ENCODE measurements around the gene TMEM212.

DNA sequence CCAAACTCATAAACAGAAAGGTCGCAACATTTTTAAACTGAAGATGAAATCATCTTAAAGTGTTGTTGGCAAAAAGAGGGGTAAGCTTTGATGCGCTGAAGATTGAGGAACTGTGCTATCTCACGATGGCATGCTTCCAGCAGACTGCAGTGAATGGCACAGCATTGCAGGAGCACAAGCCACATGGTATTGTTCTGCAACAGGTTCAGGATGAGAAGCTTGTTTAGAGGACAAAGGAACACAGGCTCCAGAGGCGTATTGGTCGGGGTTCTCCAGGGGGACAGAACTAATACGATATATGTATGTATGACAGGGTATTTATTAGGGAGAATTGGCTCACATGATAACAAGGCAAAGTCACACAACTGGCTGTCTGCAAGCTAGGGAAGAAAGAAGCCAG is 19.0 kb upstream of the TMEM212 start:
- TF ChIP-seq, protein P1, sequence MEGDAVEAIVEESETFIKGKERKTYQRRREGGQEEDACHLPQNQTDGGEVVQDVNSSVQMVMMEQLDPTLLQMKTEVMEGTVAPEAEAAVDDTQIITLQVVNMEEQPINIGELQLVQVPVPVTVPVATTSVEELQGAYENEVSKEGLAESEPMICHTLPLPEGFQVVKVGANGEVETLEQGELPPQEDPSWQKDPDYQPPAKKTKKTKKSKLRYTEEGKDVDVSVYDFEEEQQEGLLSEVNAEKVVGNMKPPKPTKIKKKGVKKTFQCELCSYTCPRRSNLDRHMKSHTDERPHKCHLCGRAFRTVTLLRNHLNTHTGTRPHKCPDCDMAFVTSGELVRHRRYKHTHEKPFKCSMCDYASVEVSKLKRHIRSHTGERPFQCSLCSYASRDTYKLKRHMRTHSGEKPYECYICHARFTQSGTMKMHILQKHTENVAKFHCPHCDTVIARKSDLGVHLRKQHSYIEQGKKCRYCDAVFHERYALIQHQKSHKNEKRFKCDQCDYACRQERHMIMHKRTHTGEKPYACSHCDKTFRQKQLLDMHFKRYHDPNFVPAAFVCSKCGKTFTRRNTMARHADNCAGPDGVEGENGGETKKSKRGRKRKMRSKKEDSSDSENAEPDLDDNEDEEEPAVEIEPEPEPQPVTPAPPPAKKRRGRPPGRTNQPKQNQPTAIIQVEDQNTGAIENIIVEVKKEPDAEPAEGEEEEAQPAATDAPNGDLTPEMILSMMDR (conservative IDR thresholded peaks at IDR 0.05), result no peak
- TF ChIP-seq ZFX (IDR thresholded peaks at IDR 0.05), result no peak

Measured in C4-2B (cell line).